Trophoblast cell (in vitro differentiated cells and primary cell): Measurements from ENCODE around the gene PKIG.

ENCODE experiments used
- DNase-seq, 2 donors: peaks; one replicate each; pipeline ENCODE4 v3.0.0-alpha.2; 2016
- H2AFZ ChIP-seq: 2 replicates; pipeline ENCODE4 v1.6.1; 2013; ENCODE audit warnings: low read length, moderate library complexity, mild to moderate bottlenecking; ENCODE audit not compliant: insufficient read depth, poor library complexity
- H2AK5ac ChIP-seq: 2 replicates; pipeline ENCODE4 v1.6.1; 2013; ENCODE audit warnings: mild to moderate bottlenecking, low read length
- H2BK120ac ChIP-seq: 2 replicates; pipeline ENCODE4 v1.6.1; 2013; ENCODE audit warnings: low read length, mild to moderate bottlenecking, moderate library complexity; ENCODE audit not compliant: insufficient read depth, poor library complexity
- H2BK12ac ChIP-seq: 2 replicates; pipeline ENCODE4 v1.6.1; 2013; ENCODE audit warnings: mild to moderate bottlenecking, low read length, moderate library complexity
- H2BK5ac ChIP-seq: 2 replicates; pipeline ENCODE4 v1.6.1; 2013; ENCODE audit warnings: low read length, low read depth, moderate library complexity, mild to moderate bottlenecking; ENCODE audit not compliant: poor library complexity
- H3K14ac ChIP-seq: 2 replicates; pipeline ENCODE4 v1.6.1; 2013; ENCODE audit warnings: mild to moderate bottlenecking, low read length
- H3K18ac ChIP-seq: 2 replicates; pipeline ENCODE4 v1.6.1; 2013; ENCODE audit warnings: mild to moderate bottlenecking, low read length
- H3K23ac ChIP-seq: 2 replicates; pipeline ENCODE4 v1.6.1; 2013; ENCODE audit warnings: low read length
- H3K27ac ChIP-seq: 2 replicates; pipeline ENCODE4 v1.5.1; 2013; ENCODE audit warnings: low read depth, mild to moderate bottlenecking, inconsistent platforms, low read length, moderate library complexity
- H3K27me3 ChIP-seq: 2 replicates; pipeline ENCODE4 v1.6.1; 2013; ENCODE audit warnings: inconsistent platforms, mild to moderate bottlenecking, low read length, moderate library complexity; ENCODE audit not compliant: insufficient read depth
- H3K36me3 ChIP-seq, 2 experiments: 1 replicate in 1 of 2; 2 replicates in 1 of 2; pipeline ENCODE4 v1.6.1; 2013; ENCODE audit warnings: low read length in 2 of 2, mild to moderate bottlenecking in 2 of 2, moderate library complexity in 1 of 2; ENCODE audit not compliant: insufficient read depth in 2 of 2, control insufficient read depth in 1 of 2
- H3K4ac ChIP-seq: 2 replicates; pipeline ENCODE4 v1.6.1; 2013; ENCODE audit warnings: low read depth, mild to moderate bottlenecking, low read length, moderate library complexity
- H3K4me1 ChIP-seq, 2 experiments: 1 replicate in 1 of 2; 2 replicates in 1 of 2; pipeline ENCODE4 v1.6.1; 2013; ENCODE audit warnings: low read length in 2 of 2, mild to moderate bottlenecking in 2 of 2, moderate library complexity in 1 of 2; ENCODE audit not compliant: insufficient read depth in 2 of 2, control insufficient read depth in 1 of 2
- H3K4me2 ChIP-seq: 2 replicates; pipeline ENCODE4 v1.6.1; 2013; ENCODE audit warnings: inconsistent platforms, mild to moderate bottlenecking, low read length, moderate library complexity
- H3K4me3 ChIP-seq: 2 replicates; pipeline ENCODE4 v1.5.1; 2013; ENCODE audit warnings: mild to moderate bottlenecking, low read depth, low read length, inconsistent platforms
- H3K79me1 ChIP-seq: one replicate; pipeline ENCODE4 v1.6.1; 2013; ENCODE audit warnings: low read length
- H3K79me2 ChIP-seq: 2 replicates; pipeline ENCODE4 v1.6.1; 2013; ENCODE audit warnings: low read length, mild to moderate bottlenecking; ENCODE audit not compliant: control insufficient read depth, insufficient read depth, poor library complexity
- H3K9ac ChIP-seq: 2 replicates; pipeline ENCODE4 v1.6.1; 2013; ENCODE audit warnings: mild to moderate bottlenecking, low read length
- H3K9me3 ChIP-seq: 2 replicates; pipeline ENCODE4 v1.6.1; 2013; ENCODE audit warnings: low read depth, mild to moderate bottlenecking, control low read depth, inconsistent platforms, low read length; ENCODE audit not compliant: insufficient read depth
- H4K12ac ChIP-seq: 2 replicates; pipeline ENCODE4 v1.6.1; 2013; ENCODE audit warnings: low read depth, mild to moderate bottlenecking, low read length, moderate library complexity
- H4K8ac ChIP-seq: 2 replicates; pipeline ENCODE4 v1.6.1; 2013; ENCODE audit warnings: low read depth, mild to moderate bottlenecking, low read length, moderate library complexity
- H4K91ac ChIP-seq: one replicate; pipeline ENCODE4 v1.6.1; 2013; ENCODE audit warnings: low read depth, mild to moderate bottlenecking, low read length, moderate library complexity
- WGBS: extraction: QIAGEN DNeasy Blood & Tissue Kit; methylation state at CpG from one replicate; pipeline ENCODE4 v1.1.7; 2013; ENCODE audit warnings: missing lambda C conversion rate; ENCODE audit not compliant: insufficient read length, insufficient coverage; ENCODE audit errors: extremely low coverage; 5-methylcytosine and 5-hydroxymethylcytosine counted together

The PKIG gene

GRCh38 chr20:44618318-44618731 is 35.9 kb downstream of the PKIG start:
- Histone ChIP-seq H3K27me3 (no peaks in the 10 kb centered on the region), H3K4ac (no peak overlapping the region), H2AFZ (no peak overlapping the region), H3K9ac (no peak overlapping the region), H3K79me2 (no peaks in the 10 kb centered on the region), H2BK5ac (no peak overlapping the region), H4K91ac (no peak overlapping the region), H3K79me1 (no peaks in the 10 kb centered on the region), H4K12ac (no peak overlapping the region), H3K4me1 (no peaks in the 10 kb centered on the region), H3K23ac (no peak overlapping the region), H3K36me3 (peaks cover 46 to 49% of the 10 kb centered on the region in 2 experiments), H2BK12ac (no peak overlapping the region), H2BK120ac (no peak overlapping the region), H3K4me3 (no peak overlapping the region), H3K9me3 (peaks cover 4% of the 10 kb centered on the region), H2AK5ac (no peak overlapping the region), H3K18ac (no peak overlapping the region), H3K27ac (no peak overlapping the region), H3K4me2 (no peak overlapping the region), H3K14ac (no peak overlapping the region), H4K8ac (no peak overlapping the region)
- WGBS = no CpG with 5 or more reads among the region's 14 CpGs
- no peak for DNase-seq

- Histone ChIP-seq H3K4me3 (no peak overlapping the region), H4K91ac (no peak overlapping the region), H3K9ac (no peak overlapping the region), H3K79me1 (no peaks in the 10 kb centered on the region), H3K36me3 (peaks cover 44 to 45% of the 10 kb centered on the region in 2 experiments), H2BK5ac (no peak overlapping the region), H3K79me2 (no peaks in the 10 kb centered on the region), H3K18ac (no peak overlapping the region), H3K9me3 (peaks cover 4% of the 10 kb centered on the region), H4K8ac (no peak overlapping the region), H2AK5ac (no peak overlapping the region), H3K14ac (no peak overlapping the region), H3K23ac (no peak overlapping the region), H3K27me3 (no peaks in the 10 kb centered on the region), H2BK12ac (no peak overlapping the region), H4K12ac (no peak overlapping the region), H3K4ac (no peak overlapping the region), H3K4me2 (no peak overlapping the region), H2BK120ac (no peak overlapping the region), H2AFZ (no peak overlapping the region), H3K4me1 (no peaks in the 10 kb centered on the region), H3K27ac (no peak overlapping the region)
- no CpG with 5 or more reads among the region's 7 CpGs for WGBS
- no peak for DNase-seq
Measured at GRCh38 chr20:44619294-44619693, 36.9 kb downstream of the PKIG start.

DNA sequence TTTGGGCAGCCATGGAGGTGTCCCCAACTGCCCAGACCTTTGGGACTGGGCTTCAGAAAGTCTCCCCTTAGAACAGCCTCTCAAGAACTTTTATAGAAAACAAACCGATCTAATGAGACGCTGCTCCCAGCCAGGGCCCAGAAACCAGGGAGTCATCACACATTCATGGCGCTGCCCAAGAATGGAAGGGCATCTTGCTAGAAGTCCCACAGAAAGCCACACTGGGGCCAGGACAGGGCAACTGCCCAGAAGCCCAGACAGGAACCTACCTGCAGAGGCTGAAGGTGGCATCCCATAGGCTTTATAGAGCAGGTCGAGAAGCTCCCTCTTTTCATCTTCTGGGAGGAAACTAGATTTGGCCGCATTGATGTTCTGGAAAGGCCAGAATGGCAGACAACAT is 37.7 kb downstream of the PKIG start:
- no peak overlapping the region for H3K4me2 ChIP-seq
- no peak overlapping the region for H3K4me3 ChIP-seq
- peaks cover 41 to 44% of the 10 kb centered on the region in 2 experiments for H3K36me3 ChIP-seq
- no peak overlapping the region for H3K14ac ChIP-seq
- no peak overlapping the region for H3K27ac ChIP-seq
- H3K79me1 ChIP-seq = no peaks in the 10 kb centered on the region
- H3K23ac ChIP-seq = no peak overlapping the region
- H2AK5ac ChIP-seq = no peak overlapping the region
- H2BK12ac ChIP-seq = no peak overlapping the region
- H3K9me3 ChIP-seq = peaks cover 4% of the 10 kb centered on the region
- no peaks in the 10 kb centered on the region for H3K4me1 ChIP-seq
- no CpG with 5 or more reads among the region's 5 CpGs for WGBS
- H4K8ac ChIP-seq = no peak overlapping the region
- H2BK5ac ChIP-seq = no peak overlapping the region
- H2AFZ ChIP-seq = no peak overlapping the region
- no peaks in the 10 kb centered on the region for H3K27me3 ChIP-seq
- DNase-seq = no peak
- no peak overlapping the region for H3K4ac ChIP-seq
- no peak overlapping the region for H4K12ac ChIP-seq
- no peak overlapping the region for H2BK120ac ChIP-seq
- no peak overlapping the region for H4K91ac ChIP-seq
- no peak overlapping the region for H3K18ac ChIP-seq
- no peaks in the 10 kb centered on the region for H3K79me2 ChIP-seq
- no peak overlapping the region for H3K9ac ChIP-seq

DNA sequence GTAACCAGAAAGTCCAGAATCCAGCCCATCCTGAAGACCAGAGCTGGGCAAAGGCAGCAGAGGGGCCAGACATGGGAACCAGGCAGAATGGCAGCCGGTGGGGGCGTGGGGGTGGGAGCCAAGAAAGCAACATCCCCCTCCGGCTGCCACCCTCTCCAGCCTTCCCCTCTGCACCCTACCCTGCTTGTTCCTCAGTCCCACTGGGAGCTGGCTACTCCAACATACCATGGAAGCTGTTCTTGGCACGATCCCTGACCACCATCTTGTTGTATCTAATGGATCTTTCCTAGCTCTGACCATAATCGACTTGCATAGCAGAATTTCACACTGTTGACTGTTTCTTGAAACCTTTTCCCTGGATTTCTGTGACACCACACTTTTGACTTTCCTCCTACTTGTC is 38.9 kb downstream of the PKIG start:
- H3K9ac ChIP-seq = no peak overlapping the region
- H2BK5ac ChIP-seq = no peak overlapping the region
- no peak overlapping the region for H3K4me3 ChIP-seq
- H4K12ac ChIP-seq = no peak overlapping the region
- no peak overlapping the region for H2BK12ac ChIP-seq
- no peak overlapping the region for H2AFZ ChIP-seq
- H3K79me2 ChIP-seq = no peaks in the 10 kb centered on the region
- no peak overlapping the region for H3K27ac ChIP-seq
- peaks cover 4% of the 10 kb centered on the region for H3K9me3 ChIP-seq
- no peak overlapping the region for H3K4ac ChIP-seq
- peaks cover 34 to 41% of the 10 kb centered on the region in 2 experiments for H3K36me3 ChIP-seq
- H3K4me2 ChIP-seq = no peak overlapping the region
- DNase-seq = no peak
- H3K14ac ChIP-seq = no peak overlapping the region
- no peak overlapping the region for H2BK120ac ChIP-seq
- no peaks in the 10 kb centered on the region for H3K79me1 ChIP-seq
- WGBS = no CpG with 5 or more reads among the region's 5 CpGs
- H3K23ac ChIP-seq = no peak overlapping the region
- no peaks in the 10 kb centered on the region for H3K4me1 ChIP-seq
- no peak overlapping the region for H2AK5ac ChIP-seq
- H4K8ac ChIP-seq = no peak overlapping the region
- no peaks in the 10 kb centered on the region for H3K27me3 ChIP-seq
- no peak overlapping the region for H4K91ac ChIP-seq
- no peak overlapping the region for H3K18ac ChIP-seq
